GM23248 (cell line): ENCODE measurements around the gene CCDC28B.

Source experiments
- EZH2 ChIP-seq: fragments of 200-600 bp; sonication (generic); IDR thresholded peaks from 2 replicates; pipeline ENCODE4 v1.6.1; 2018; ENCODE audit warnings: antibody characterized with exemption, mild to moderate bottlenecking; ENCODE audit not compliant: insufficient read depth, poor library complexity, severe bottlenecking
- EZH2phosphoT487 ChIP-seq: fragments of 200-600 bp; sonication (generic); IDR thresholded peaks from 2 replicates; pipeline ENCODE4 v1.6.1; 2018; ENCODE audit warnings: antibody characterized with exemption, moderate library complexity, mild to moderate bottlenecking, low read depth; ENCODE audit not compliant: insufficient read depth

GRCh38 chr1:32187850-32188249 lies 12.5 kb upstream of the CCDC28B start:
- TF ChIP-seq EZH2 (no peak), EZH2phosphoT487 (no peak)
